Esophagus muscularis mucosa (tissue), 4 donors: Measurements from ENCODE around the gene ZNF217. TPM values are rescaled to one million over a fixed set of nuclear protein-coding genes. Genes with fewer than 3 reads are reported as not detected.
A peak's percentile ranks its signal among the peaks of the same experiment; 100 is the strongest.
"Not testable (repeated sequence)": the region's sequence is repeated elsewhere in the genome, so short reads cannot be mapped to it uniquely, and the experiment has no call there.

ENCODE experiments used
- DNase-seq: peaks from one replicate; pipeline ENCODE4 v3.0.0-alpha.2; 2017; ENCODE audit errors: extremely low spot score
- H3K27ac ChIP-seq, 4 donors: fragments of 200-600 bp; sonication (generic); replicated peaks in 1 of 4; 1 replicate in 3 of 4; 2 replicates in 1 of 4; pipeline ENCODE4 v1.5.1; 2016 to 2019; ENCODE audit warnings: mild to moderate bottlenecking in 1 of 4
- H3K27me3 ChIP-seq, 4 donors: fragments of 200-600 bp; sonication (generic); one replicate each; pipeline versions ENCODE4 v1.5.1 to v1.6.0; 2016 to 2019
- H3K36me3 ChIP-seq, 4 donors: fragments of 200-600 bp; sonication (generic); one replicate each; pipeline ENCODE4 v1.5.1; 2016 to 2019
- H3K4me1 ChIP-seq, 4 donors: fragments of 200-600 bp; sonication (generic); one replicate each; pipeline ENCODE4 v1.5.1; 2016 to 2019
- H3K4me3 ChIP-seq, 4 donors: fragments of 200-600 bp; sonication (generic); 1 replicate in 2 of 4; 2 replicates in 2 of 4; pipeline ENCODE4 v1.5.1; 2016 to 2019; ENCODE audit warnings: mild to moderate bottlenecking in 4 of 4, moderate library complexity in 1 of 4
- H3K9me3 ChIP-seq, 4 donors: fragments of 200-600 bp; sonication (generic); 1 replicate in 3 of 4; 2 replicates in 1 of 4; pipeline ENCODE4 v1.5.1; 2016 to 2019
- EP300 ChIP-seq: sonication (generic); formaldehyde crosslinking; IDR thresholded peaks from one replicate; pipeline ENCODE4 v1.6.1; 2017; ENCODE audit warnings: antibody characterized with exemption
- POLR2A ChIP-seq: fragments of 450-650 bp; IDR thresholded peaks from one replicate; pipeline ENCODE4 v1.6.1; 2017; ENCODE audit warnings: antibody characterized with exemption, moderate library complexity, mild to moderate bottlenecking, low read depth
- POLR2AphosphoS5 ChIP-seq, 2 donors: sonication (generic); formaldehyde crosslinking; IDR thresholded peaks; one replicate each; pipeline ENCODE4 v1.6.1; 2017; ENCODE audit warnings: antibody characterized with exemption in 2 of 2
- WGBS: methylation state at CpG from one replicate; pipeline ENCODE4 v1.1.5; 2018; 5-methylcytosine and 5-hydroxymethylcytosine counted together
- intact Hi-C: fragments of 100-400 bp; cut with DNase I; formaldehyde crosslinking; loops from one replicate; pipeline ENCODE4 v1.15.1; 2023
- total RNA-seq, 4 donors: library from RNA; depleted of rRNA; stranded (reverse); fragments of >200 nt; gene quantifications; one replicate each; pipeline versions ENCODE4 v1.1.0 to v1.2.1, GENCODE V29; 2016
- TF ChIP-seq, protein P1 (sequence below), 3 experiments: fragments of 200-600 bp in 2 of 3; fragments of 450-650 bp in 1 of 3; sonication (generic) in 2 of 3; IDR thresholded peaks; one replicate each; pipeline ENCODE4 v1.5.1; 2017 to 2019; ENCODE audit warnings: antibody characterized with exemption in 3 of 3, mild to moderate bottlenecking in 2 of 3, moderate library complexity in 1 of 3

Gene ZNF217
- total RNA-seq, 4 donors from 2014 or later = 15.4 to 27.3 (median 18.6) TPM

DNA sequence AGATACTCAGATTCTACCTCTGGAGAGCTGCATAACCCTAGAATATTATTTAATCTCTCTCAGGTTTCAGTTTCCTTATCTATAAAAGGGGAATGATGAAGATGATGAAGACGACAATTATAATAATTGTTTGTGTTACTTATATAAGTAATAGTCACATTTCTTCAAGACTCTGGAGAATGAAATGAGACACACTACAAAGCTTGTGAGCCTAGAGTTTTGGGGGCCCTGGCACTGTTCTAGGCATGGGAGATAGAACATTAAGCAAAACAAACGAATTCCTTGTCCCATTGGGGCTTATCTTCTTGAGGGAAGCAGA is 5.4 kb upstream of the ZNF217 start:
- no peak overlapping the region for H3K27ac ChIP-seq
- no peaks in the 10 kb centered on the region for H3K36me3 ChIP-seq
- intact Hi-C loops = no loop called here
- H3K9me3 ChIP-seq = no peaks in the 10 kb centered on the region
- H3K4me1 ChIP-seq = peaks cover 0 to 24% (median 19%) of the 10 kb centered on the region in 4 donors
- no peak overlapping the region for H3K4me3 ChIP-seq
- 87% methylated on average over 2 of the region's 2 CpGs for WGBS
- DNase-seq = no peak
- TF ChIP-seq POLR2A (no peak), EP300 (no peak)
- TF ChIP-seq, protein P1, sequence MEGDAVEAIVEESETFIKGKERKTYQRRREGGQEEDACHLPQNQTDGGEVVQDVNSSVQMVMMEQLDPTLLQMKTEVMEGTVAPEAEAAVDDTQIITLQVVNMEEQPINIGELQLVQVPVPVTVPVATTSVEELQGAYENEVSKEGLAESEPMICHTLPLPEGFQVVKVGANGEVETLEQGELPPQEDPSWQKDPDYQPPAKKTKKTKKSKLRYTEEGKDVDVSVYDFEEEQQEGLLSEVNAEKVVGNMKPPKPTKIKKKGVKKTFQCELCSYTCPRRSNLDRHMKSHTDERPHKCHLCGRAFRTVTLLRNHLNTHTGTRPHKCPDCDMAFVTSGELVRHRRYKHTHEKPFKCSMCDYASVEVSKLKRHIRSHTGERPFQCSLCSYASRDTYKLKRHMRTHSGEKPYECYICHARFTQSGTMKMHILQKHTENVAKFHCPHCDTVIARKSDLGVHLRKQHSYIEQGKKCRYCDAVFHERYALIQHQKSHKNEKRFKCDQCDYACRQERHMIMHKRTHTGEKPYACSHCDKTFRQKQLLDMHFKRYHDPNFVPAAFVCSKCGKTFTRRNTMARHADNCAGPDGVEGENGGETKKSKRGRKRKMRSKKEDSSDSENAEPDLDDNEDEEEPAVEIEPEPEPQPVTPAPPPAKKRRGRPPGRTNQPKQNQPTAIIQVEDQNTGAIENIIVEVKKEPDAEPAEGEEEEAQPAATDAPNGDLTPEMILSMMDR (IDR thresholded peaks at IDR 0.05) = no peak
- H3K27me3 ChIP-seq = no peaks in the 10 kb centered on the region

DNA sequence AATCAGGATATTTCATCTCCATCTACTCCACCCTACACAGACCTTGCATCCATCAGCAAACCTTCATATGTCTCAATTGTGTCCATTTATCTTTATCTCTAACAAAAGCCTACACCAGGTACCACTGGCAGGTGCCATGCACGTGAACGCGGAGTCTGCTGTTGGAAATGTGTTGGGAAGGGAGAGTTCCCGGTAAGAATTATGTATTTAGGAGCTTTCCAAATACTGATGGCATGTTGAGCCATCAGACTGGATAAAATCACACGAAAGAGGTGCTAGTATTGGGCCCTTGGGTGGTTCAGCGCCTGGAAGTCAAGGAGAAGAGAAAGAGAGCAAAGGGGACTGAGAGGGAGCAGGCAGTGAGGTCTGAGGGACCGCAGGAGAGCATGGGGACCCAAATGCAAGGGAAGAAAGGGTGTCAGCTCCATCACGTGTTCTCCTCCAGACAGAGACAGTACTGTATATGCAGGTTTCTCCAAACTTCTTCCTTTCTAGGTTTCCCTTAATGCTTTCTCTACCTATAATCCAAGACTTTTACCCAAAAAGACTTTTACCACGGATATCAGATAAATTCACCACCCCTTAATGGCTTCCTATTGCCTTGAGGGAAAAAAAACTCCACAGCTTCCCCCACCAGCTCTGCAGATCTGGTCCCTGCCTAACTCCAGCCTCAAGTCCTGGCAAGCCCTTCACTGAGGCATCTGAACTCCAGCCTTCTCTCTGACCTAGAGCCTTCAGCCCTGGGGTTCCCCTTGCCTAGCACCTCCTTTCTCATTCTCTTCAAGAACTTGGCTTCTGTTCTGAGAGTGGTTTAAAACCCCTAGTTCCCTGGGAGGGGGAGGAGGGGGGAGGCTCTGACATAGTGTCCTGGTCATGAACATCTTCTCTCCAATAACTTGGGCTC is 4.8 kb upstream of the ZNF217 start:
- Histone ChIP-seq H3K36me3 (no peaks in the 10 kb centered on the region), H3K4me3 (no peak overlapping the region), H3K4me1 (peaks cover 0 to 24% (median 19%) of the 10 kb centered on the region in 4 donors), H3K27me3 (no peaks in the 10 kb centered on the region), H3K27ac (peak overlapping the region in 1 of 4 donors; percentile 10), H3K9me3 (no peaks in the 10 kb centered on the region)
- TF ChIP-seq, protein P1 (IDR thresholded peaks at IDR 0.05) = no peak
- TF ChIP-seq POLR2AphosphoS5 (IDR thresholded peaks at IDR 0.05) = no peak
- TF ChIP-seq EP300 = no peak
- no peak for TF ChIP-seq POLR2A
- WGBS = 91% methylated on average over 9 of the region's 9 CpGs
- DNase-seq = no peak
- intact Hi-C loops = no loop called here

DNA sequence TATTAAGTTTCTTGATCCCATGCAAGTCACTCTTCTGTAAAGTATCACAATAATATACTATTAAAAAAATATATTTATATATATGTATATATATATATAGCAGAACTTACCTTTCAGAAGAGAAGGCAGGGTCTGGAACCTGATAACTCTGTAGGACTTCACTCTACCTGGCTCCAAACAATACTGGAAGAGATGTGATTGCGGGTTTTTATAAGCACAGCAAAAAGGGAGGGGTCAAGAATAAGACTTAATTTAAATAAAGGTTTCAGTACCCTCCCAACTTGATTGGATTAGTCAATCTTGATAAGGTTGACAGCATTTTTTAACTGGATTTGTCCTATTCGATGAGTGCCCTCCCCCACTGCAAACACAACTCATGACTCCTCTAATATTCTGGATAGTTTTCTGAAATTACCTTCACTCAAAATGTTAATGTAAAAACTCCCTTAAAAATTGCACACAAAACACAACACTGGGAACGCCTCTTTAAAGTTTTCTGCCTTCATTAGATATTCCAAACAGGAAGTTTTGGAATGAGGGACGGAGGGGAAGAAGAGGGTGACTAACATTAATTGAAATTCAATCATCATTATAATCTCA is 4.0 kb upstream of the ZNF217 start:
- WGBS = 80% methylated on average over 4 of the region's 4 CpGs
- H3K27ac ChIP-seq = peak overlapping the region in 2 of 4 donors; percentile 99

DNA sequence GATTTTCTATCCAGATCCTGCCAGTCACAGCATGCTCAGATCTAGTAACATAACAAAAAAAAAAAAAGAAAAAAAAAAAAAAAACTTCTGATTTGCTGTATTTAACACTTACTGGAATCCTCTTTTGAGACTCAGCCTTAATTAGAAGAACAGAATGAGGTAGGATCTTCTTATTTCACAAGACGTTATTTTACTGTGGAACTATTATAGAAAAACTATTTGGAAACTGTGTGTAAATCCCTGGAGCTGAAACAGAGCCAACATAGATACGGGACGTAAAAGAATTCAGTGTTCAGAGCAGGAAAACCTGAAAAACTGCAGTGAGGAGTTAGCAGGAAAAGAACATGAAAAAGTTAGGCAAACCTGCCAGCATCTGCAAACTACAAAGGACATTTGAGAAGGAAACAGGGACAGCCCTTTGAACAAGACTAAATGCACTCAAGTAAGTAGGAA is 3.4 kb upstream of the ZNF217 start:
- H3K27ac ChIP-seq = peak overlapping the region; percentile 91 to 99 (median 99)
- intact Hi-C loops = no loop called here
- no peak for TF ChIP-seq POLR2AphosphoS5 (IDR thresholded peaks at IDR 0.05)
- TF ChIP-seq POLR2A = no peak

More for the DNA sequence above, 4.0 kb upstream of the ZNF217 start:
- DNase-seq = no peak
- Histone ChIP-seq H3K4me1 (peaks cover 0 to 24% (median 19%) of the 10 kb centered on the region in 4 donors), H3K36me3 (no peaks in the 10 kb centered on the region), H3K9me3 (no peaks in the 10 kb centered on the region), H3K4me3 (no peak overlapping the region), H3K27me3 (no peaks in the 10 kb centered on the region)
- intact Hi-C loops = no loop called here
- TF ChIP-seq POLR2A (no peak), POLR2AphosphoS5 (IDR thresholded peaks at IDR 0.05) (no peak), EP300 (no peak)
- TF ChIP-seq, protein P1 (IDR thresholded peaks at IDR 0.05) = no peak

DNA sequence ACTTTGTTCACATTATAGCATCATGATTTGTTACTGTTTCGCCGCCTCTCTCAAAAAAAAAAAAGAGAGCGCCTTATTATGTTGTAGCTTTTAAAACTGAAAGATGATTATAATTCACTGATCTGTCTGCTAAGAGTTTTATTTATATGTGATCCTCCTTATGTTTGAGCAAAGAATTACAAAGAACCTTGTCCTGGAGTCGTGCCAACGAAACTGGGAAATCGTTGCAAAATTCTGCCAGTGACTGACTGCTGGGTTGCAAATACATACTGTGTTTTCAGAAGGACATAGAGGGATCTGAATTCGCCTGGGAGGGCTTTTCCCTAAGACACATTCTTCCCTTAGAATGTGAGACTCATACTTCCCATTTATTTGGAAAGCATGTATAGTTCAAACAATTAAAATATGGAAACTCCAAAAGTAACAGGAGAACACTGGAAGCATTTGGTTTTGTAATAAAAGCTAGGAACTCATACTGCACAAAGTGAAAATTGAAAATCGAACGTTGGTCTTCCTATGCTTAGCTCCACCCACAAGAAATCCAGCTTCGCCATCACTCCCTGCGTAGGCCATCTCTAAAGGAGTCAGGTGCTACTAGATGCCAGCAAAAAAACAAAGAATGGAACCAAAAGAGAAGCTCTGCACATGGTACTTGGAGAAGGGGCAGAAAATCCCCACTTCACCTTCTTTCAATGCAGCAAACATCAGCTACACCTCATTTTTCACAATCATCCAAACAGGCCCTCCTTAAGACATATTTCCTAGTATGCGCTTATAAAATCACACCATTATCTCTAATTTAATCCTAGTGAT is 2.8 kb upstream of the ZNF217 start:
- Histone ChIP-seq H3K4me1 (peaks cover 0 to 33% (median 23%) of the 10 kb centered on the region in 4 donors), H3K4me3 (peak overlapping the region in 2 of 4 donors; percentile 10 to 18), H3K27ac (peak overlapping the region; percentile 91 to 99 (median 99))
- H3K27me3 ChIP-seq, H3K36me3 ChIP-seq, DNase-seq, H3K9me3 ChIP-seq, intact Hi-C loops: not testable (repeated sequence)
- 30% methylated on average over 12 of the region's 12 CpGs for whole genome bisulfite sequencing

More for the DNA sequence above, 3.4 kb upstream of the ZNF217 start:
- 33% methylated on average over 3 of the region's 3 CpGs for WGBS
- no peaks in the 10 kb centered on the region for H3K36me3 ChIP-seq
- no peaks in the 10 kb centered on the region for H3K27me3 ChIP-seq
- H3K9me3 ChIP-seq = no peaks in the 10 kb centered on the region
- no peak for DNase-seq
- H3K4me3 ChIP-seq = no peak overlapping the region
- peaks cover 0 to 26% (median 20%) of the 10 kb centered on the region in 4 donors for H3K4me1 ChIP-seq

DNA sequence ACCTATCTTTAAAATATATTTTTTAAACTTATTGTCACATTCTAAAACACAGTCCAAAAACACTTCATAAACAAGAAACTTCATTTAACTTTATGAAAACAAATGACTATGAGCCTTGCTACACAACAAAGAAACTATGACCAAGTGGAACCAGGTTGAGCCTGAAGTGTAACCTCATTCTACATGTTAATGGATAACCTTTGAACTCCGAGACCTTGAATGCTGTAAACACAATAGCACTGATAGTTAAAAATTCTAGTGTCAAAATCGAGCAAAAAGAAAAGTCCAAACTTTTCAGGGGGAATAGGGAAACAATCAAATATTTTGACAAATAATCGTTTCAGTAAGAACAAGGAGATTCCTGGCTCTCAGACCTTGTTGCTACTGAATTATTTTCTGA is 2.1 kb upstream of the ZNF217 start:
- DNase-seq, H3K27me3 ChIP-seq, intact Hi-C loops, H3K4me3 ChIP-seq, H3K36me3 ChIP-seq, H3K9me3 ChIP-seq: not testable (repeated sequence)
- peak overlapping the region; percentile 91 to 99 (median 99) for H3K27ac ChIP-seq
- 44% methylated on average over 3 of the region's 3 CpGs for WGBS
- H3K4me1 ChIP-seq = peaks cover 0 to 39% (median 29%) of the 10 kb centered on the region in 4 donors
